Loucy (cell line): ENCODE data around the gene PCDH10.

Experiments
- H2AFZ ChIP-seq: fragments of 200-600 bp; sonication (generic); 2 replicates; pipeline ENCODE4 v1.6.0; 2016; ENCODE audit warnings: antibody characterized with exemption, mild to moderate bottlenecking, low read length, moderate library complexity
- H3F3A ChIP-seq: fragments of 200-600 bp; 2 replicates; pipeline ENCODE4 v1.6.0; 2016; ENCODE audit warnings: antibody characterized with exemption, low read depth, mild to moderate bottlenecking
- H3K27me3 ChIP-seq: fragments of 200-600 bp; sonication (generic); 2 replicates; pipeline ENCODE4 v1.6.1; 2014; ENCODE audit warnings: low read length, mild to moderate bottlenecking; ENCODE audit not compliant: insufficient read depth, poor library complexity, severe bottlenecking
- H3K36me3 ChIP-seq: fragments of 200-600 bp; sonication (generic); 2 replicates; pipeline ENCODE4 v1.6.1; 2016; ENCODE audit warnings: low read length; ENCODE audit not compliant: insufficient read depth
- H3K4me1 ChIP-seq: fragments of 200-600 bp; sonication (generic); 2 replicates; pipeline ENCODE4 v1.5.1; 2014; ENCODE audit warnings: low read length, mild to moderate bottlenecking; ENCODE audit not compliant: insufficient read depth, poor library complexity, severe bottlenecking
- H3K4me2 ChIP-seq: fragments of 200-600 bp; sonication (generic); 2 replicates; pipeline ENCODE4 v1.6.0; 2014; ENCODE audit warnings: antibody characterized with exemption, low read length, low read depth, mild to moderate bottlenecking; ENCODE audit not compliant: poor library complexity, severe bottlenecking
- H3K4me3 ChIP-seq: fragments of 200-600 bp; sonication (generic); 2 replicates; pipeline ENCODE4 v1.5.1; 2014; ENCODE audit warnings: low read length, mild to moderate bottlenecking, mixed read lengths; ENCODE audit not compliant: poor library complexity, severe bottlenecking
- H3K79me2 ChIP-seq: fragments of 200-600 bp; sonication (generic); 2 replicates; pipeline ENCODE4 v1.6.1; 2014; ENCODE audit warnings: low read length; ENCODE audit not compliant: insufficient read depth
- H3K9ac ChIP-seq: fragments of 200-600 bp; sonication (generic); 2 replicates; pipeline ENCODE4 v1.6.0; 2014; ENCODE audit warnings: mild to moderate bottlenecking, low read depth, low read length, moderate library complexity; ENCODE audit not compliant: poor library complexity, severe bottlenecking
- H3K9me2 ChIP-seq: fragments of 200-600 bp; sonication (generic); replicated peaks from 2 replicates; pipeline ENCODE4 v1.6.1; 2016; ENCODE audit warnings: low read depth, low read length, mixed read lengths
- H3K9me3 ChIP-seq: fragments of 200-600 bp; sonication (generic); 2 replicates; pipeline ENCODE4 v1.6.1; 2014; ENCODE audit warnings: mild to moderate bottlenecking, antibody characterized with exemption, low read length, low read depth; ENCODE audit not compliant: insufficient read depth
- H4K20me1 ChIP-seq: fragments of 200-600 bp; sonication (generic); 2 replicates; pipeline ENCODE4 v1.6.0; 2014; ENCODE audit warnings: antibody characterized with exemption, low read length, mild to moderate bottlenecking; ENCODE audit not compliant: insufficient read depth, poor library complexity, severe bottlenecking
- CTCF ChIP-seq: fragments of 200-600 bp; sonication (generic); conservative IDR thresholded peaks from 2 replicates; pipeline ENCODE4 v1.5.1; 2014; ENCODE audit warnings: mild to moderate bottlenecking, antibody characterized with exemption, low read length
- EZH2phosphoT487 ChIP-seq: fragments of 200-600 bp; IDR thresholded peaks from 2 replicates; pipeline ENCODE4 v1.6.1; 2018; ENCODE audit warnings: antibody characterized with exemption, mild to moderate bottlenecking, moderate library complexity, borderline replicate concordance

The PCDH10 gene

GRCh38 chr4:133147921-133148689 lies 989 bp upstream of the PCDH10 start:
- H3K79me2 ChIP-seq = no peaks in the 10 kb centered on the region
- TF ChIP-seq CTCF (0 out of 2 replicates have a peak, but pooled peaks have one; percentile 12), EZH2phosphoT487 (no peak)
- peak overlapping the region; percentile 73 for H3K9ac ChIP-seq
- H3K4me1 ChIP-seq = peaks cover 38% of the 10 kb centered on the region
- H3K4me3 ChIP-seq = peak overlapping the region; percentile 80
- no peaks in the 10 kb centered on the region for H3K27me3 ChIP-seq
- H3K9me2 ChIP-seq = no peaks in the 10 kb centered on the region
- no peaks in the 10 kb centered on the region; the same call in none of the 2 replicates for H3F3A ChIP-seq
- peak overlapping the region; percentile 77 for H2AFZ ChIP-seq
- H3K36me3 ChIP-seq = no peaks in the 10 kb centered on the region
- H3K9me3 ChIP-seq = no peaks in the 10 kb centered on the region; the same call in 1 of the 2 replicates
- H4K20me1 ChIP-seq = no peaks in the 10 kb centered on the region
- peak overlapping the region; percentile 90 for H3K4me2 ChIP-seq

GRCh38 chr4:133149364-133149695 lies 236 bp downstream of the PCDH10 start:
- H3K4me3 ChIP-seq = peak overlapping the region; percentile 80
- H3K79me2 ChIP-seq = no peaks in the 10 kb centered on the region
- H3K27me3 ChIP-seq = no peaks in the 10 kb centered on the region
- peak overlapping the region; percentile 90 for H3K4me2 ChIP-seq
- peak overlapping the region; percentile 71; the same call in 1 of the 2 replicates for H2AFZ ChIP-seq
- H3K9ac ChIP-seq = no peak overlapping the region
- no peaks in the 10 kb centered on the region for H4K20me1 ChIP-seq
- no peaks in the 10 kb centered on the region; the same call in 1 of the 2 replicates for H3K9me3 ChIP-seq
- H3K4me1 ChIP-seq = peaks cover 28% of the 10 kb centered on the region
- TF ChIP-seq CTCF = no peak
- no peaks in the 10 kb centered on the region for H3K36me3 ChIP-seq
- H3F3A ChIP-seq = no peaks in the 10 kb centered on the region; the same call in 1 of the 2 replicates
- no peaks in the 10 kb centered on the region for H3K9me2 ChIP-seq

- H3K36me3 ChIP-seq = no peaks in the 10 kb centered on the region
- H3K4me2 ChIP-seq = no peak overlapping the region
- no peak overlapping the region for H2AFZ ChIP-seq
- H3K9me3 ChIP-seq = no peaks in the 10 kb centered on the region; the same call in 1 of the 2 replicates
- no peak overlapping the region for H3K9ac ChIP-seq
- H3F3A ChIP-seq = no peaks in the 10 kb centered on the region; the same call in 1 of the 2 replicates
- no peaks in the 10 kb centered on the region for H3K27me3 ChIP-seq
- H3K4me3 ChIP-seq = no peak overlapping the region
- no peaks in the 10 kb centered on the region for H3K79me2 ChIP-seq
- no peaks in the 10 kb centered on the region for H4K20me1 ChIP-seq
- peaks cover 25% of the 10 kb centered on the region for H3K4me1 ChIP-seq
- H3K9me2 ChIP-seq = no peaks in the 10 kb centered on the region
- no peak for TF ChIP-seq CTCF
- no peak for TF ChIP-seq EZH2phosphoT487
Observed at GRCh38 chr4:133149932-133150471, 908 bp downstream of the PCDH10 start.
